ENCODE measurements around the gene LTC4S. TPM values are rescaled to one million over a fixed set of nuclear protein-coding genes. Genes with fewer than 3 reads are reported as not detected.

LTC4S gene
- total RNA-seq, 2 donors from 2014 or later = 1.3 to 1.4 TPM

- Mint-ChIP-seq H3K4me1 (peaks cover 21% of the 10 kb centered on the region), H3K4me3 (peak overlapping the region; percentile 88), H3K27ac (peak overlapping the region; percentile 89), H3K9me3 (no peaks in the 10 kb centered on the region), H3K36me3 (ENCODE audit: low read depth) (peaks cover 26% of the 10 kb centered on the region), H3K27me3 (no peaks in the 10 kb centered on the region)
- peak; percentile 76 for ATAC-seq (replicated peaks)
Observed at GRCh38 chr5:179803651-179804554, 10.1 kb downstream of the LTC4S start.

GRCh38 chr5:179804555-179804947 lies 10.8 kb downstream of the LTC4S start:
- ATAC-seq (replicated peaks) = no peak
- Mint-ChIP-seq H3K36me3 (ENCODE audit: low read depth) (peaks cover 20% of the 10 kb centered on the region), H3K9me3 (no peaks in the 10 kb centered on the region), H3K27ac (peak overlapping the region; percentile 89), H3K27me3 (no peaks in the 10 kb centered on the region), H3K4me3 (peak overlapping the region; percentile 88), H3K4me1 (peaks cover 21% of the 10 kb centered on the region)

- Mint-ChIP-seq H3K4me1 (peaks cover 21% of the 10 kb centered on the region), H3K27ac (peak overlapping the region; percentile 89), H3K4me3 (peak overlapping the region; percentile 88), H3K27me3 (no peaks in the 10 kb centered on the region), H3K36me3 (ENCODE audit: low read depth) (peaks cover 14% of the 10 kb centered on the region), H3K9me3 (no peaks in the 10 kb centered on the region)
- no peak for ATAC-seq (replicated peaks)
Observed at GRCh38 chr5:179805070-179805528, 11.3 kb downstream of the LTC4S start.

- Mint-ChIP-seq H3K27me3 (no peaks in the 10 kb centered on the region), H3K4me3 (peak overlapping the region; percentile 88), H3K4me1 (peaks cover 21% of the 10 kb centered on the region), H3K9me3 (no peaks in the 10 kb centered on the region), H3K36me3 (ENCODE audit: low read depth) (peaks cover 14% of the 10 kb centered on the region), H3K27ac (peak overlapping the region; percentile 89)
- ATAC-seq (replicated peaks) = peak; percentile 15
Observed at GRCh38 chr5:179805529-179806249, 11.9 kb downstream of the LTC4S start.

- peaks cover 21% of the 10 kb centered on the region for H3K4me1 Mint-ChIP-seq
- peak; percentile 59 for ATAC-seq (replicated peaks)
- H3K27me3 Mint-ChIP-seq = no peaks in the 10 kb centered on the region
- H3K27ac Mint-ChIP-seq = no peak within 1 kb of the TSS
- no peaks in the 10 kb centered on the region for H3K9me3 Mint-ChIP-seq
- peak within 1 kb of the TSS; percentile 88 for H3K4me3 Mint-ChIP-seq
- peaks cover 16% of the 10 kb centered on the region for H3K36me3 Mint-ChIP-seq (ENCODE audit: low read depth)
Observed at GRCh38 chr5:179806250-179807048, 12.7 kb downstream of the LTC4S start, which contains the start of gene MGAT4B. MGAT4B (minus strand) TSS chr5:179806866; CDS start chr5:179806583, 283 bp downstream.

- H3K36me3 Mint-ChIP-seq (ENCODE audit: low read depth) = peaks cover 34% of the 10 kb centered on the region
- peaks cover 4% of the 10 kb centered on the region for H3K4me1 Mint-ChIP-seq
- H3K27ac Mint-ChIP-seq = no peak overlapping the region
- H3K9me3 Mint-ChIP-seq = no peaks in the 10 kb centered on the region
- H3K27me3 Mint-ChIP-seq = no peaks in the 10 kb centered on the region
- ATAC-seq (replicated peaks) = no peak
- H3K4me3 Mint-ChIP-seq = no peak overlapping the region
Observed at GRCh38 chr5:179812135-179812825, 18.5 kb downstream of the LTC4S start.

GRCh38 chr5:179812997-179813607 lies 19.3 kb downstream of the LTC4S start:
- Mint-ChIP-seq H3K27ac (no peak overlapping the region), H3K4me3 (no peak overlapping the region), H3K4me1 (peaks cover 4% of the 10 kb centered on the region), H3K36me3 (ENCODE audit: low read depth) (peaks cover 34% of the 10 kb centered on the region), H3K27me3 (no peaks in the 10 kb centered on the region), H3K9me3 (no peaks in the 10 kb centered on the region)
- ATAC-seq (replicated peaks) = no peak

GRCh38 chr5:179814090-179814489 lies 20.3 kb downstream of the LTC4S start:
- Mint-ChIP-seq H3K27ac (no peak overlapping the region), H3K4me1 (peaks cover 4% of the 10 kb centered on the region)
- no peak for ATAC-seq (replicated peaks)

GRCh38 chr5:179815491-179816249 lies 21.9 kb downstream of the LTC4S start:
- H3K36me3 Mint-ChIP-seq (ENCODE audit: low read depth) = peaks cover 40% of the 10 kb centered on the region
- peaks cover 9% of the 10 kb centered on the region for H3K4me1 Mint-ChIP-seq
- no peak overlapping the region for H3K4me3 Mint-ChIP-seq
- H3K27me3 Mint-ChIP-seq = no peaks in the 10 kb centered on the region
- H3K27ac Mint-ChIP-seq = no peak overlapping the region
- ATAC-seq (replicated peaks) = no peak
- H3K9me3 Mint-ChIP-seq = no peaks in the 10 kb centered on the region

More at GRCh38 chr5:179814090-179814489, 20.3 kb downstream of the LTC4S start:
- no peak overlapping the region for H3K4me3 Mint-ChIP-seq
- peaks cover 34% of the 10 kb centered on the region for H3K36me3 Mint-ChIP-seq (ENCODE audit: low read depth)
- no peaks in the 10 kb centered on the region for H3K27me3 Mint-ChIP-seq
- no peaks in the 10 kb centered on the region for H3K9me3 Mint-ChIP-seq

GRCh38 chr5:179816401-179816795 lies 22.6 kb downstream of the LTC4S start:
- no peak for ATAC-seq (replicated peaks)
- H3K4me3 Mint-ChIP-seq = no peak overlapping the region
- peaks cover 39% of the 10 kb centered on the region for H3K36me3 Mint-ChIP-seq (ENCODE audit: low read depth)
- H3K9me3 Mint-ChIP-seq = no peaks in the 10 kb centered on the region
- H3K27me3 Mint-ChIP-seq = no peaks in the 10 kb centered on the region
- peaks cover 9% of the 10 kb centered on the region for H3K4me1 Mint-ChIP-seq
- H3K27ac Mint-ChIP-seq = no peak overlapping the region

GRCh38 chr5:179816796-179817469 lies 23.1 kb downstream of the LTC4S start:
- H3K27me3 Mint-ChIP-seq = no peaks in the 10 kb centered on the region
- H3K4me3 Mint-ChIP-seq = peak overlapping the region; percentile 87
- ATAC-seq (replicated peaks) = no peak
- H3K4me1 Mint-ChIP-seq = peaks cover 11% of the 10 kb centered on the region
- H3K9me3 Mint-ChIP-seq = no peaks in the 10 kb centered on the region
- H3K36me3 Mint-ChIP-seq (ENCODE audit: low read depth) = peaks cover 39% of the 10 kb centered on the region
- H3K27ac Mint-ChIP-seq = no peak overlapping the region

- Mint-ChIP-seq H3K36me3 (ENCODE audit: low read depth) (peaks cover 39% of the 10 kb centered on the region), H3K9me3 (no peaks in the 10 kb centered on the region), H3K27ac (no peak overlapping the region), H3K4me1 (peaks cover 16% of the 10 kb centered on the region), H3K4me3 (peak overlapping the region; percentile 87), H3K27me3 (no peaks in the 10 kb centered on the region)
- ATAC-seq (replicated peaks) = no peak
Observed at GRCh38 chr5:179817470-179817840, 23.7 kb downstream of the LTC4S start.

All from activated T-helper 17 cell treated with anti-CD3 and anti-CD28 coated beads, Interleukin-2, amount 50 U/mL, for 72 hours (primary cell).